GM18511 (cell line): ENCODE results near the gene ALPK3.

ENCODE experiments used
- ATAC-seq: cut with Tn5 transposase; IDR thresholded peaks from one replicate; pipeline ENCODE4 v1.9.1; 2021; ENCODE audit warnings: mild to moderate bottlenecking, moderate library complexity; ENCODE audit not compliant: unreplicated experiment

ALPK3 gene

GRCh38 chr15:84798436-84798946 lies 18.7 kb upstream of the ALPK3 start:
- ATAC-seq, result no peak

- ATAC-seq, result no peak
Measured at GRCh38 chr15:84799511-84800187, 17.5 kb upstream of the ALPK3 start.

- ATAC-seq, result no peak
Measured at GRCh38 chr15:84800365-84800806, 16.8 kb upstream of the ALPK3 start.

- no peak for ATAC-seq
Measured at GRCh38 chr15:84804005-84804900, 12.9 kb upstream of the ALPK3 start.

- ATAC-seq, result no peak
Measured at GRCh38 chr15:84805221-84805620, 11.9 kb upstream of the ALPK3 start.

- ATAC-seq, result no peak
Measured at GRCh38 chr15:84807228-84807627, 9.9 kb upstream of the ALPK3 start.

- no peak for ATAC-seq
Measured at GRCh38 chr15:84810073-84810840, 6.9 kb upstream of the ALPK3 start.

GRCh38 chr15:84811151-84811550 lies 6.0 kb upstream of the ALPK3 start:
- ATAC-seq, result no peak

- no peak for ATAC-seq
Measured at GRCh38 chr15:84811828-84812227, 5.3 kb upstream of the ALPK3 start.

- ATAC-seq, result no peak
Measured at GRCh38 chr15:84812842-84813241, 4.3 kb upstream of the ALPK3 start.

GRCh38 chr15:84813435-84813834 lies 3.7 kb upstream of the ALPK3 start:
- no peak for ATAC-seq

- ATAC-seq, result no peak
Measured at GRCh38 chr15:84813931-84814330, 3.2 kb upstream of the ALPK3 start.

GRCh38 chr15:84814916-84815315 lies 2.2 kb upstream of the ALPK3 start:
- ATAC-seq, result no peak

- no peak for ATAC-seq
Measured at GRCh38 chr15:84817466-84818081, 418 bp downstream of the ALPK3 start.

GRCh38 chr15:84818261-84819131 lies 1.3 kb downstream of the ALPK3 start:
- no peak for ATAC-seq

GRCh38 chr15:84819291-84819768 lies 2.2 kb downstream of the ALPK3 start:
- no peak for ATAC-seq

GRCh38 chr15:84819791-84820190 lies 2.6 kb downstream of the ALPK3 start:
- ATAC-seq, result no peak

- no peak for ATAC-seq
Measured at GRCh38 chr15:84821501-84822021, 4.4 kb downstream of the ALPK3 start.

GRCh38 chr15:84822653-84823281 lies 5.6 kb downstream of the ALPK3 start:
- no peak for ATAC-seq
